ENCODE measurements around the gene NIM1K. TPM values are rescaled to one million over a fixed set of nuclear protein-coding genes. Genes with fewer than 3 reads are reported as not detected.

Gene NIM1K
- total and polyA plus RNA-seq, 2 donors (not counting 1 experiment from before 2014, with no cell fraction given): 1.7 to 14.7 TPM

DNA sequence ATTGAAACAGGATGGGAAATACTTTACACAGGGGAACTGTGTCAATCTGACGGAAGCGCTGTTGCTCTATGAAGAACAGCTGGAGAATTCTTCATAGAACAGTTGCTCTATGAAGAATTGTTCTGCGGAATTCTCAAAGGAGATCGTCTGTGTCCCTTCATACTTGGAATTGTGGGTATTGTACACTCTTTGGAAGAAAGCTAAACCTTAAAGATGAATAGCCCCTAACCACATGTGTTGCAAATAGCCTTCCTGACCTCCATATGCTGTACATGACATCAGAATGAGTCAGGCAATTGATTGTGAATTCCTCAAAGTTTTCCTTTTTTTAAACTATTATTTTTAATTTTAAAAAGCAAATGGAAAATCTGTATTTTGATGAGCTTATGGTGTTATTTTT, 15.6 kb downstream of the NIM1K start:
- Histone ChIP-seq H3K36me3 (ENCODE audit: control insufficient read depth, insufficient read depth, low read length) (no peaks in the 10 kb centered on the region), H2AFZ (ENCODE audit: low read length) (no peak overlapping the region), H4K20me1 (ENCODE audit: control insufficient read depth, extremely low read depth, insufficient read depth, low read length) (no peaks in the 10 kb centered on the region), H3K27ac (ENCODE audit: insufficient read depth, low read length) (no peak overlapping the region), H3K4me1 (ENCODE audit: control insufficient read depth, extremely low read depth, insufficient read depth, low read length) (no peaks in the 10 kb centered on the region), H3K9ac (ENCODE audit: insufficient read depth, low read length) (no peak overlapping the region), H3K4me3 (replicated peaks in 1 of 4; ENCODE audit: control extremely low read depth in 1 of 4, insufficient read depth in 1 of 4, low read depth in 3 of 4, low read length in 4 of 4) (no peak overlapping the region), H3K79me2 (ENCODE audit: control insufficient read depth, insufficient read depth, low read length) (no peaks in the 10 kb centered on the region), H3K9me3 (ENCODE audit: control insufficient read depth, insufficient read depth, low read depth, low read length) (no peaks in the 10 kb centered on the region), H3K4me2 (ENCODE audit: extremely low read depth, insufficient read depth, low read length) (no peak overlapping the region), H3K27me3 (ENCODE audit: control insufficient read depth, insufficient read depth, low read length) (no peaks in the 10 kb centered on the region)
- peak; percentile 54 to 79 for DNase-seq (ENCODE audit: low read depth in 2 of 2)
- TF ChIP-seq, protein P1, sequence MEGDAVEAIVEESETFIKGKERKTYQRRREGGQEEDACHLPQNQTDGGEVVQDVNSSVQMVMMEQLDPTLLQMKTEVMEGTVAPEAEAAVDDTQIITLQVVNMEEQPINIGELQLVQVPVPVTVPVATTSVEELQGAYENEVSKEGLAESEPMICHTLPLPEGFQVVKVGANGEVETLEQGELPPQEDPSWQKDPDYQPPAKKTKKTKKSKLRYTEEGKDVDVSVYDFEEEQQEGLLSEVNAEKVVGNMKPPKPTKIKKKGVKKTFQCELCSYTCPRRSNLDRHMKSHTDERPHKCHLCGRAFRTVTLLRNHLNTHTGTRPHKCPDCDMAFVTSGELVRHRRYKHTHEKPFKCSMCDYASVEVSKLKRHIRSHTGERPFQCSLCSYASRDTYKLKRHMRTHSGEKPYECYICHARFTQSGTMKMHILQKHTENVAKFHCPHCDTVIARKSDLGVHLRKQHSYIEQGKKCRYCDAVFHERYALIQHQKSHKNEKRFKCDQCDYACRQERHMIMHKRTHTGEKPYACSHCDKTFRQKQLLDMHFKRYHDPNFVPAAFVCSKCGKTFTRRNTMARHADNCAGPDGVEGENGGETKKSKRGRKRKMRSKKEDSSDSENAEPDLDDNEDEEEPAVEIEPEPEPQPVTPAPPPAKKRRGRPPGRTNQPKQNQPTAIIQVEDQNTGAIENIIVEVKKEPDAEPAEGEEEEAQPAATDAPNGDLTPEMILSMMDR (conservative IDR thresholded peaks at IDR 0.05 in 1 of 2, IDR thresholded peaks at IDR 0.05 in 1 of 2; ENCODE audit: low read depth in 1 of 2, low read length in 2 of 2): no peak
- TF ChIP-seq EZH2 (IDR thresholded peaks at IDR 0.05; ENCODE audit: low read length, missing control alignments): no peak

DNA sequence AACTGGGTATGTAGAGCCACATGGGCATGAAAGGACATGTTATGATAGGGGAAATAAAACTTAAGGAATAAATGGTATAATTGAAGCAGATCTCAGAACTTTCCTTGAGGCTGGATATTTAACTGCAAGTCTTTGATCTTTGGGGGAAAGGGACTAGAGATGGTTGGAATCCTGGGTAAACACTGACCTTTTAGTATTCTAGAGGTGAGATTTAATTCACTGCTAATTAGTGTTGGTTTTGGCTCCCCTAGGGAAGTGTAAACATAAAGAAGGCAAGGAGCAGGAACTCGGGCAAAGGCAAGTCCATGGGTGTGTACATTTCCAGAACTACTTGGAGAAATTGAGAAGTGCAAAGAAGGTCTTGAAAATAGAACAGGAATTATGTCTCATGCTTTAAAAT, 16.6 kb downstream of the NIM1K start:
- no peak overlapping the region for H2AFZ ChIP-seq (ENCODE audit: low read length)
- H3K9me3 ChIP-seq (ENCODE audit: control insufficient read depth, insufficient read depth, low read depth, low read length): no peaks in the 10 kb centered on the region
- DNase-seq (ENCODE audit: low read depth in 2 of 2): peak in 1 of 2 donors; percentile 58
- H4K20me1 ChIP-seq (ENCODE audit: control insufficient read depth, extremely low read depth, insufficient read depth, low read length): no peaks in the 10 kb centered on the region
- no peak overlapping the region for H3K27ac ChIP-seq (ENCODE audit: insufficient read depth, low read length)
- H3K27me3 ChIP-seq (ENCODE audit: control insufficient read depth, insufficient read depth, low read length): no peaks in the 10 kb centered on the region
- no peak overlapping the region for H3K4me3 ChIP-seq (replicated peaks in 1 of 4; ENCODE audit: control extremely low read depth in 1 of 4, insufficient read depth in 1 of 4, low read depth in 3 of 4, low read length in 4 of 4)
- TF ChIP-seq, protein P1 (conservative IDR thresholded peaks at IDR 0.05 in 1 of 2, IDR thresholded peaks at IDR 0.05 in 1 of 2; ENCODE audit: low read depth in 1 of 2, low read length in 2 of 2): no peak
- no peak for TF ChIP-seq EZH2 (IDR thresholded peaks at IDR 0.05; ENCODE audit: low read length, missing control alignments)
- H3K36me3 ChIP-seq (ENCODE audit: control insufficient read depth, insufficient read depth, low read length): no peaks in the 10 kb centered on the region
- no peak overlapping the region for H3K4me2 ChIP-seq (ENCODE audit: extremely low read depth, insufficient read depth, low read length)
- no peak overlapping the region for H3K9ac ChIP-seq (ENCODE audit: insufficient read depth, low read length)
- no peaks in the 10 kb centered on the region for H3K79me2 ChIP-seq (ENCODE audit: control insufficient read depth, insufficient read depth, low read length)
- no peaks in the 10 kb centered on the region for H3K4me1 ChIP-seq (ENCODE audit: control insufficient read depth, extremely low read depth, insufficient read depth, low read length)

DNA sequence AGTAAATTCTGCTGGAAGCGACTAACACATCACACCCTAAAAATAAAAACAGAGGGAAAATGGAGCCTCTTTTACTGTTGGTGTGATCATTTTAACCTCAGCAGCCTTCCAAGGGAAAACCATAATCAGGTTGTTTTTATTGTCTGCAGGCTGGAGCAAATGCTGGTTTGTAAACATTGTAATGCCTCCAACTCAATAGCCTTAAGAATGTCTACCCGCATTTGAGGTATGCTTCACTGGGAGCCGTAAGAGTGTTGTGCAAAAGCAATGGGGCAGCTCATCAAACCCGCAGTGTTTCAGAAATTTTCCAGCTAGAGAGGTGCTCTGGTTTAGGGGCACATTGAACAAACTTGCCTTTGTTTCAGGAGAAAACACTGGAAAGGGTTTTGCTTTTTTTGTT, 17.0 kb downstream of the NIM1K start:
- Histone ChIP-seq H3K4me1 (ENCODE audit: control insufficient read depth, extremely low read depth, insufficient read depth, low read length) (no peaks in the 10 kb centered on the region), H3K79me2 (ENCODE audit: control insufficient read depth, insufficient read depth, low read length) (no peaks in the 10 kb centered on the region), H3K9me3 (ENCODE audit: control insufficient read depth, insufficient read depth, low read depth, low read length) (no peaks in the 10 kb centered on the region), H3K27me3 (ENCODE audit: control insufficient read depth, insufficient read depth, low read length) (no peaks in the 10 kb centered on the region), H2AFZ (ENCODE audit: low read length) (no peak overlapping the region), H3K4me2 (ENCODE audit: extremely low read depth, insufficient read depth, low read length) (no peak overlapping the region), H4K20me1 (ENCODE audit: control insufficient read depth, extremely low read depth, insufficient read depth, low read length) (no peaks in the 10 kb centered on the region), H3K36me3 (ENCODE audit: control insufficient read depth, insufficient read depth, low read length) (no peaks in the 10 kb centered on the region), H3K27ac (ENCODE audit: insufficient read depth, low read length) (no peak overlapping the region), H3K9ac (ENCODE audit: insufficient read depth, low read length) (no peak overlapping the region), H3K4me3 (replicated peaks in 1 of 4; ENCODE audit: control extremely low read depth in 1 of 4, insufficient read depth in 1 of 4, low read depth in 3 of 4, low read length in 4 of 4) (no peak overlapping the region)
- DNase-seq (ENCODE audit: low read depth in 2 of 2): no peak
- no peak for TF ChIP-seq EZH2 (IDR thresholded peaks at IDR 0.05; ENCODE audit: low read length, missing control alignments)
- TF ChIP-seq, protein P1 (conservative IDR thresholded peaks at IDR 0.05 in 1 of 2, IDR thresholded peaks at IDR 0.05 in 1 of 2; ENCODE audit: low read depth in 1 of 2, low read length in 2 of 2): no peak

Measured in fibroblast of lung (primary cell).